Keratinocyte (primary cell): ENCODE results near the gene LSM7. TPM values are rescaled to one million over a fixed set of nuclear protein-coding genes. Genes with fewer than 3 reads are reported as not detected.

Source experiments
- DNase-seq: peaks from one replicate; pipeline ENCODE4 v3.0.0-alpha.2; 2011; ENCODE audit warnings: low read depth, missing footprints, low spot score
- FAIRE-seq: peaks from 2 replicates; lab custom pipeline; 2011; peaks lifted over from hg19 to GRCh38; lab: Jason Lieb, UNC
- H2AFZ ChIP-seq: 2 replicates; pipeline ENCODE4 v1.6.0; 2012; ENCODE audit warnings: low read length, control low read depth, inconsistent platforms; ENCODE audit not compliant: control insufficient read depth
- H3K27ac ChIP-seq: 2 replicates; pipeline ENCODE4 v1.5.1; 2011; ENCODE audit warnings: low read length; ENCODE audit not compliant: control insufficient read depth, insufficient read depth
- H3K27me3 ChIP-seq: 3 replicates; pipeline ENCODE4 v1.6.0; 2011; ENCODE audit warnings: low read length; ENCODE audit not compliant: control insufficient read depth, insufficient read depth; ENCODE audit errors: extremely low read depth
- H3K36me3 ChIP-seq, 2 experiments: 2 replicates in 1 of 2; 3 replicates in 1 of 2; pipeline ENCODE4 v1.5.1; 2011; ENCODE audit warnings: low read length in 2 of 2, mild to moderate bottlenecking in 1 of 2; ENCODE audit not compliant: control insufficient read depth in 2 of 2, insufficient read depth in 2 of 2; ENCODE audit errors: extremely low read depth in 1 of 2
- H3K4me1 ChIP-seq: 3 replicates; pipeline ENCODE4 v1.5.1; 2011; ENCODE audit warnings: low read length; ENCODE audit not compliant: control insufficient read depth, insufficient read depth; ENCODE audit errors: extremely low read depth
- H3K4me2 ChIP-seq: 3 replicates; pipeline ENCODE4 v1.6.0; 2011; ENCODE audit warnings: low read depth, low read length; ENCODE audit not compliant: control insufficient read depth, insufficient read depth; ENCODE audit errors: extremely low read depth
- H3K4me3 ChIP-seq, 3 experiments: fragments of 200-600 bp in 1 of 3; sonication (generic) in 1 of 3; 2 replicates in 2 of 3; 3 replicates in 1 of 3; pipeline ENCODE4 v1.5.1; 2011 to 2016; ENCODE audit warnings: low read length in 3 of 3, mild to moderate bottlenecking in 3 of 3, control low read depth in 2 of 3, inconsistent platforms in 1 of 3, low read depth in 1 of 3, mixed read lengths in 1 of 3, mixed run types in 1 of 3, moderate library complexity in 1 of 3; ENCODE audit not compliant: control insufficient read depth in 2 of 3, insufficient read depth in 2 of 3; ENCODE audit errors: extremely low read depth in 1 of 3
- H3K79me2 ChIP-seq: 2 replicates; pipeline ENCODE4 v1.6.0; 2012; ENCODE audit warnings: low read length; ENCODE audit not compliant: control insufficient read depth, insufficient read depth
- H3K9ac ChIP-seq: 3 replicates; pipeline ENCODE4 v1.6.0; 2011; ENCODE audit warnings: low read length; ENCODE audit not compliant: control insufficient read depth, insufficient read depth; ENCODE audit errors: extremely low read depth
- H3K9me1 ChIP-seq: 3 replicates; pipeline ENCODE4 v1.6.0; 2011; ENCODE audit warnings: low read length; ENCODE audit not compliant: control insufficient read depth, insufficient read depth; ENCODE audit errors: extremely low read depth
- H3K9me3 ChIP-seq: 2 replicates; pipeline ENCODE4 v1.5.1; 2012; ENCODE audit warnings: low read depth, low read length; ENCODE audit not compliant: control insufficient read depth
- H4K20me1 ChIP-seq: 3 replicates; pipeline ENCODE4 v1.6.0; 2011; ENCODE audit warnings: low read length; ENCODE audit not compliant: control insufficient read depth, insufficient read depth; ENCODE audit errors: extremely low read depth
- EZH2 ChIP-seq: IDR thresholded peaks from one replicate; pipeline ENCODE4 v1.6.1; 2012; ENCODE audit warnings: inconsistent platforms, mild to moderate bottlenecking, low read length, moderate library complexity
- dilution Hi-C: fragments of 300-500 bp; cut with MboI; formaldehyde crosslinking; loops from one replicate; pipeline ENCODE4 v1.7.0; 2020; ENCODE audit warnings: low sequenced_read_pairs; ENCODE audit not compliant: extremely low pct_ligation_motif_present
- polyA plus RNA-seq, 5 experiments: library from polyadenylated mRNA; depleted of rRNA in 3 of 5; stranded (reverse) in 3 of 5; stranded (forward) in 1 of 5; unstranded in 1 of 5; fragments of >200 nt; gene quantifications; 1 replicate in 1 of 5; 2 replicates in 3 of 5; 3 replicates in 1 of 5; pipeline versions ENCODE4 v1.2.1 to v1.2.3, GENCODE V29; 2011 to 2012; ENCODE audit warnings: missing spikeins in 2 of 5, low read depth in 1 of 5, low replicate concordance in 1 of 5
- TF ChIP-seq, protein P1 (sequence below), 3 experiments: IDR thresholded peaks in 1 of 3; conservative IDR thresholded peaks in 1 of 3; optimal IDR thresholded peaks in 1 of 3; 2 replicates in 2 of 3; 3 replicates in 1 of 3; pipeline versions ENCODE3 to v1.5.1; 2011; ENCODE audit warnings: low read length in 3 of 3, mild to moderate bottlenecking in 3 of 3, moderate library complexity in 2 of 3, control low read depth in 1 of 3, inconsistent platforms in 1 of 3; ENCODE audit not compliant: insufficient read depth in 2 of 3; ENCODE audit errors: extremely low read depth in 1 of 3

LSM7 gene
- polyA plus RNA-seq, 1 donor (not counting 4 experiments of a cell fraction or from before 2014, with no cell fraction given) = 243 TPM

DNA sequence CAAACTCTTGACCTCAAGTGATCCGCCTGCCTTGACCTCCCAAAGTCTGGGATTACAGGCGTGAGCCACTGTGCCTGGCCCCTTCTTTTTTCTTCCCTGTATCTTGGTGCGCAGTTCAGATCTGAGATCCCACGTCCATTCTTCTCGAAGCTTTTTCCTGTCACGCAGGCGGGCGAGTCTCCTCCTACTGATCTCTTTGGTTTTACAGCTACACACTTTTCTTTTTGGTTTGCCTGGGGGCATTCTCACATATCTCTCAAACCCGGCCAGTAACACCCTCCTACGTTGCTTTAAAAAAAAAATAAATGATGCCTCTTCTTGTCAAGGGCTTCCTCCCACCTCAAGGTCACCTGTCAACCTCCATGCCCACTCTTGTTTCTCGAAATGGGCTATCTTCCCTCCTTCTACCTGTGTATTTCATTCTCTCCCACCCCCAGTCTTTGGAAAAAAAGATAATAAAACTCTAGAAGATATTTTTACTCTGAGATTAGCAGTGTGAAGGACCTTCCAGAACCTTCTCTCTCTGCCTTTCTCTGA is 43.8 kb upstream of the LSM7 start:
- H3K9ac ChIP-seq = no peak overlapping the region
- DNase-seq (no peak), FAIRE-seq (no peak)
- no peak overlapping the region for H3K4me3 ChIP-seq
- no peaks in the 10 kb centered on the region for H4K20me1 ChIP-seq
- H3K36me3 ChIP-seq = no peaks in the 10 kb centered on the region
- no peak for TF ChIP-seq EZH2
- TF ChIP-seq, protein P1, sequence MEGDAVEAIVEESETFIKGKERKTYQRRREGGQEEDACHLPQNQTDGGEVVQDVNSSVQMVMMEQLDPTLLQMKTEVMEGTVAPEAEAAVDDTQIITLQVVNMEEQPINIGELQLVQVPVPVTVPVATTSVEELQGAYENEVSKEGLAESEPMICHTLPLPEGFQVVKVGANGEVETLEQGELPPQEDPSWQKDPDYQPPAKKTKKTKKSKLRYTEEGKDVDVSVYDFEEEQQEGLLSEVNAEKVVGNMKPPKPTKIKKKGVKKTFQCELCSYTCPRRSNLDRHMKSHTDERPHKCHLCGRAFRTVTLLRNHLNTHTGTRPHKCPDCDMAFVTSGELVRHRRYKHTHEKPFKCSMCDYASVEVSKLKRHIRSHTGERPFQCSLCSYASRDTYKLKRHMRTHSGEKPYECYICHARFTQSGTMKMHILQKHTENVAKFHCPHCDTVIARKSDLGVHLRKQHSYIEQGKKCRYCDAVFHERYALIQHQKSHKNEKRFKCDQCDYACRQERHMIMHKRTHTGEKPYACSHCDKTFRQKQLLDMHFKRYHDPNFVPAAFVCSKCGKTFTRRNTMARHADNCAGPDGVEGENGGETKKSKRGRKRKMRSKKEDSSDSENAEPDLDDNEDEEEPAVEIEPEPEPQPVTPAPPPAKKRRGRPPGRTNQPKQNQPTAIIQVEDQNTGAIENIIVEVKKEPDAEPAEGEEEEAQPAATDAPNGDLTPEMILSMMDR (optimal IDR thresholded peaks at IDR 0.05 in 1 of 3, IDR thresholded peaks at IDR 0.05 in 1 of 3, conservative IDR thresholded peaks at IDR 0.05 in 1 of 3; ENCODE audit: extremely low read depth in 1 of 3, insufficient read depth in 2 of 3, low read length in 3 of 3) = no peak
- H3K4me2 ChIP-seq = no peak overlapping the region
- dilution Hi-C loops = no loop called here
- no peaks in the 10 kb centered on the region for H3K4me1 ChIP-seq
- no peaks in the 10 kb centered on the region for H3K9me1 ChIP-seq
- H2AFZ ChIP-seq = no peak overlapping the region
- H3K27ac ChIP-seq = no peak overlapping the region
- H3K79me2 ChIP-seq = no peaks in the 10 kb centered on the region
- H3K9me3 ChIP-seq = peaks cover 3% of the 10 kb centered on the region
- peaks cover 6% of the 10 kb centered on the region for H3K27me3 ChIP-seq

DNA sequence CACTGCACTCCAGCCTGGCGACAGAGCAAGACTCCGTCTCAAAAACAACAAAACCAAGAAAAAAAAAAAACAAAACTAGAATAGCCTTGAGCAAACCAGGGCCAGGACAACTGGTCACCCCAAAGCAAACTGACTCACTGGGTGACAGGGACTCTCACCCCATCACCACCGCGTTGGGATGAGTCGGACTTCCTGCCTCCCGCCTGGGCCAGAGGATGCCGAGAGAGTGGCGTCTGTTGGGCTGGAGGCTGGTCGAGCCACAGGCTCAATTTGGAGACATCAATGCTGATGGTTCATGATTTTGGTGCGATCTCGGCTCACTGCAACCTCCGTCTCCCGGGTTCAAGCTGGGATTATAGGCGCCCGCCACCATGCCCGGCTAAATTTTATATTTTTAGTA is 43.3 kb upstream of the LSM7 start:
- DNase-seq = no peak
- Histone ChIP-seq H3K4me1 (no peaks in the 10 kb centered on the region), H3K79me2 (no peaks in the 10 kb centered on the region), H2AFZ (no peak overlapping the region), H3K9ac (no peak overlapping the region), H3K9me1 (no peaks in the 10 kb centered on the region), H3K27me3 (peaks cover 6% of the 10 kb centered on the region), H3K36me3 (no peaks in the 10 kb centered on the region), H3K4me3 (no peak overlapping the region), H3K9me3 (peaks cover 3% of the 10 kb centered on the region), H3K27ac (no peak overlapping the region), H3K4me2 (no peak overlapping the region), H4K20me1 (no peaks in the 10 kb centered on the region)
- FAIRE-seq = no peak
- TF ChIP-seq, protein P1 (optimal IDR thresholded peaks at IDR 0.05 in 1 of 3, IDR thresholded peaks at IDR 0.05 in 1 of 3, conservative IDR thresholded peaks at IDR 0.05 in 1 of 3; ENCODE audit: extremely low read depth in 1 of 3, insufficient read depth in 2 of 3, low read length in 3 of 3) = no peak
- no peak for TF ChIP-seq EZH2
- dilution Hi-C loops = no loop called here
